HUES64 (cell line): ENCODE results near the gene RAB7A.

Source experiments
- H3K27ac ChIP-seq: 2 replicates; pipeline ENCODE4 v1.7.0; 2013; ENCODE audit warnings: low read depth, low read length, inconsistent platforms
- H3K27me3 ChIP-seq: 2 replicates; pipeline ENCODE4 v1.6.1; 2013; ENCODE audit warnings: mild to moderate bottlenecking, low read length; ENCODE audit not compliant: insufficient read depth
- H3K36me3 ChIP-seq: 2 replicates; pipeline ENCODE4 v1.6.1; 2013; ENCODE audit warnings: mild to moderate bottlenecking, low read length; ENCODE audit not compliant: insufficient read depth
- H3K4me1 ChIP-seq: 2 replicates; pipeline ENCODE4 v1.6.1; 2013; ENCODE audit warnings: mild to moderate bottlenecking, low read length, moderate library complexity; ENCODE audit not compliant: insufficient read depth
- H3K4me3 ChIP-seq: 2 replicates; pipeline ENCODE4 v1.5.1; 2013; ENCODE audit warnings: mild to moderate bottlenecking, low read length, moderate library complexity
- H3K9ac ChIP-seq: 2 replicates; pipeline ENCODE4 v1.6.1; 2013; ENCODE audit warnings: mild to moderate bottlenecking, low read depth, low read length
- H3K9me3 ChIP-seq: 2 replicates; pipeline ENCODE4 v1.6.1; 2013; ENCODE audit warnings: low read depth, low read length; ENCODE audit not compliant: insufficient read depth
- WGBS: fragments of 150-250, 120-280 bp; methylation state at CpG from one replicate; pipeline ENCODE4 v1.1.7; 2013; ENCODE audit warnings: missing lambda C conversion rate; 5-methylcytosine and 5-hydroxymethylcytosine counted together

RAB7A gene

GRCh38 chr3:128859630-128860029 lies 133.6 kb downstream of the RAB7A start:
- WGBS: 90% methylated on average over 6 of the region's 6 CpGs
- Histone ChIP-seq H3K36me3 (no peaks in the 10 kb centered on the region), H3K27ac (no peak overlapping the region), H3K9me3 (peaks cover 53% of the 10 kb centered on the region), H3K27me3 (no peaks in the 10 kb centered on the region), H3K4me3 (no peak overlapping the region), H3K4me1 (peaks cover 4% of the 10 kb centered on the region; the same call in 1 of the 2 replicates), H3K9ac (no peak overlapping the region)

GRCh38 chr3:128861491-128861890 lies 135.5 kb downstream of the RAB7A start:
- H3K4me1 ChIP-seq: peaks cover 4% of the 10 kb centered on the region; the same call in 1 of the 2 replicates
- WGBS: 88% methylated on average over 6 of the region's 6 CpGs
- H3K9me3 ChIP-seq: peaks cover 38% of the 10 kb centered on the region
- H3K9ac ChIP-seq: no peak overlapping the region
- no peaks in the 10 kb centered on the region for H3K36me3 ChIP-seq
- no peaks in the 10 kb centered on the region for H3K27me3 ChIP-seq
- H3K27ac ChIP-seq: no peak overlapping the region
- no peak overlapping the region for H3K4me3 ChIP-seq

GRCh38 chr3:128863560-128863959 lies 137.6 kb downstream of the RAB7A start:
- Histone ChIP-seq H3K9ac (no peak overlapping the region), H3K4me3 (no peak overlapping the region), H3K27me3 (no peaks in the 10 kb centered on the region), H3K27ac (no peak overlapping the region), H3K4me1 (peaks cover 4% of the 10 kb centered on the region; the same call in 1 of the 2 replicates), H3K9me3 (peaks cover 24% of the 10 kb centered on the region), H3K36me3 (no peaks in the 10 kb centered on the region)
- WGBS: 63% methylated on average over 3 of the region's 3 CpGs
